Activated CD8-positive, alpha-beta memory T cell treated with anti-CD3 and anti-CD28 coated beads for 36 hours (primary cell): ENCODE measurements around the gene SLX4IP. TPM values are rescaled to one million over a fixed set of nuclear protein-coding genes. Genes with fewer than 3 reads are reported as not detected.
"Not testable (repeated sequence)": the region's sequence is repeated elsewhere in the genome, so short reads cannot be mapped to it uniquely, and the experiment has no call there.

Experiments
- CTCF ChIA-PET: fragments of 350-600 bp; sonication (Branson Sonifier 250); formaldehyde crosslinking; loops from one replicate; lab custom pipeline; 2021; ENCODE audit warnings: antibody characterized with exemption; lab: Charles Lee
- POLR2A ChIA-PET: fragments of 350-600 bp; sonication (Branson Sonifier 250); formaldehyde crosslinking; loops from one replicate; lab custom pipeline; 2021; ENCODE audit warnings: antibody characterized with exemption; lab: Charles Lee
- total RNA-seq, 2 experiments: library from RNA; stranded (reverse); gene quantifications; one replicate each; pipeline ENCODE4 v1.2.3, GENCODE V29; 2021

The SLX4IP gene
- total RNA-seq, 2 experiments from 2014 or later, result 6.1 to 7.0 TPM

DNA sequence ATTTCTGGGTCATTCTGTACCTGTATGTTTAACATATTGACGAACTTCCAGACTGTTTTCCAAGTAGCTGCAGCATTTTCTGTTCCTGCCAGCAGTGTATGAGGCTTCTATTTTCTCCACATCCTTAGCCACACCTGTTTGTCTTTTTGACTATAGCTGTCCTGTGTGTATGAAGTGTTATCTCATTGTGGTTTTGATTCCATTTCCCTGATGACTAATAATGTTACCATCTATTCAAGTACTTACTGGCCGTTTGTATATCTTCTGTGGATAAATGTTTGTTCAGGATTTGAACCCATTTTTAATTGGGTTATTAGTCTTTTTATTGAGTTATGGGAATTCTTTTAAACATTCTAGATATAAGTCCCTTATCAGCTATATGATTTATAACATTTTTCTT lies 143.5 kb downstream of the SLX4IP start:
- POLR2A ChIA-PET, result no interaction called here
- CTCF ChIA-PET, result no interaction called here

DNA sequence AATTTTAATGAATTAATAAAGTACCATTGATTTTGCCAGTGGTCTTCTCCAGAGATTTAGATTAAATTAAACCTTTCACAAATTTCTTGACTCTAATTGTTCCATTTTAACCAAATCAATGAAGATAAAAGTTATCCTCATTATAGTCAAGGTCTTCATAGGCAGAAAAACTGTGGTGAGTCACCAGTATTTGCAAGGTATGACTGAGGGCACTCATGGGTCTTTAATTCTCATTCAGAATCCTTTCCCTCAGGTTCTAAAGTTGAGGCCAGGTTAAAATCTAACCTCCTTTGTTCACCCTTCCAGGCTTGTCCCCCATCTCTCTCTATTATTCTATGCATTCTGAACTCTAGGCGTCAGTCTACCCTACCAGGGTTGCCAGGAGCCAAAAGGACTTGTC lies 144.8 kb downstream of the SLX4IP start:
- ChIA-PET CTCF (no interaction called here), POLR2A (no interaction called here)

GRCh38 chr20:10580700-10581099 lies 145.6 kb downstream of the SLX4IP start:
- CTCF ChIA-PET, result no interaction called here
- POLR2A ChIA-PET, result no interaction called here

GRCh38 chr20:10581823-10582222 lies 146.7 kb downstream of the SLX4IP start:
- ChIA-PET CTCF (no interaction called here), POLR2A (no interaction called here)

DNA sequence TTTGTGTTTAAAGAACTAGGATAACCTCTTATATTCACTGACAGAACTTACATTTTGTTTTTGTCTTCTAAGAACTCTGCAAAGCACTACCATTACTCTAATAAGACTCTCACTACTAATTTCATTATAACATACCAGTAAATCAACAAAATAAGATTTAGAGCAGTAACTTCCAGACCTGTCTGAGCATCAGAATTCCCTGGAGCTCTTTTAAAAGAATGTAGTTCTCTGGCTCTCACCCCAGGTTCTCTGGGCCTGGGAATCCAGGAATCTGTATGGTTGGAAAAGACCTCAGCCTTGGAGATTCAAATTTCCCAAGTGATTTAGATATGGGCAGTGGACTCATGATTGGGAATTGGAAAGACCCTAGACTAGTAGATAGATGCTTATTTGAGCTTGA lies 149.3 kb downstream of the SLX4IP start:
- ChIA-PET POLR2A (no interaction called here), CTCF (no interaction called here)

DNA sequence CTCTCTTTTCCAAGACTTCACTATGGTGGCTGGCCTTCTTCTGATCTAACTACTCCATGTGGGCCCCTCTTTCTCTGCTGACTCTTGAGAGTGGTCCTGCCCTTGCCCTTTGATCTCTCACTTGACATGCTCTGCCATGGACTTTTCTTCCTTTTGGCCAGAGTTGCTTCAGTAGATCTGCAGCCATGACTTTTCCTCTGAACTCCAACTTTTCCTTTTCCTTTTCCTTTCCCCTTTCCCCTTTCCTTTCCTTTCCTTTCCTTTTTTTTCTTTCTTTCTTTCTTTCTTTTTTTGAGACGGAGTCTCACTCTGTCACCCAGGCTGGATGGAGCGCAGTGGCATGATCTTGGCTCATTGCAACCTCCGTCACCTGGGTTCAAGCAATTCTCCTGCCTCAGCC lies 150.2 kb downstream of the SLX4IP start:
- CTCF ChIA-PET, result no interaction called here
- POLR2A ChIA-PET, result no interaction called here

DNA sequence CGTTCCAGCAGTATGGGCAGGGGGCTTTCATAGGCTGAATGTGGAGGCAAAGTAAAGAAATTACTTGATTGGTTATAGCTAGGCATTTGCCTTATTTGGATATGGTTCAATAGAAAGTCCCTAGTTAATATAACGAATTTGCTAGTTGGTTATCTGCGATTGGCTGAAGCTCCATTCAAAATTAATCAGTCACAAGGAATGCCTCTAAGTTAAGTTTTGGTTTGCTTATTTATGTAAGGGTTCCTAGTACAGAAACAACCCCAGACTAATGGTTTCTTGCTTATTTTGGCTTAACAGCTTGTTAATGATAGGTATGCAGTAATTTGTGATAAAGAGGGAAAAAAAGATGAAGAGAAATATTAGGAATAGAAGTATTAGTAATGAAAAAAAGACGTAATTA lies 151.2 kb downstream of the SLX4IP start:
- CTCF ChIA-PET, result no interaction called here
- POLR2A ChIA-PET, result no interaction called here

DNA sequence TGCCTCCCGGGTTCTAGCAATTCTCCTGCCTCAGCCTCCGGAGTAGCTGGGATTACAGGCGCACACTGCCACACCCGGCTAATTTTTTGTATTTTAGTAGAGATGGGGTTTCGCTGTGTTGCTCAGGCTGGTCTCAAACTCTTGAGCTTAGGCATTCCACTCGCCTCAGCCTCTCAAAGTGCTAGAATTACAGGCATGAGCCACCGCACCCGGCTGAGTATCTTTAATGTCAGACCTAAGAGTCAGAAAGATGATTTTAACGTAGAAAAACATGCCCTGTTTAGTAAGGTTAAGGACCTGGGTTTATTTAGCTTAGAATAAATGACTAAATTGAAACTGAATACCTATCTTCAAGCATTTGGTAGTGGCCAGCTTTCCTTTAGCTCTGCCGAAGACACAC lies 155.3 kb downstream of the SLX4IP start:
- CTCF ChIA-PET, POLR2A ChIA-PET: not testable (repeated sequence)

- ChIA-PET CTCF (no interaction called here), POLR2A (no interaction called here)
Measured at GRCh38 chr20:10590950-10591671, 156.0 kb downstream of the SLX4IP start.

GRCh38 chr20:10591946-10592521 lies 156.9 kb downstream of the SLX4IP start:
- POLR2A ChIA-PET, result no interaction called here
- CTCF ChIA-PET, result interaction anchor here (0.6 kb wide), 1 partner anchor 36 kb away, joined by 6 read pairs; no protein-coding TSS in a partner anchor

GRCh38 chr20:10594296-10594868 lies 159.3 kb downstream of the SLX4IP start:
- ChIA-PET CTCF (no interaction called here), POLR2A (no interaction called here)

- ChIA-PET POLR2A (no interaction called here), CTCF (no interaction called here)
Measured at GRCh38 chr20:10595266-10595665, 160.2 kb downstream of the SLX4IP start.

GRCh38 chr20:10595985-10596384 lies 160.9 kb downstream of the SLX4IP start:
- ChIA-PET CTCF (no interaction called here), POLR2A (no interaction called here)

- CTCF ChIA-PET, result no interaction called here
- POLR2A ChIA-PET, result no interaction called here
Measured at GRCh38 chr20:10596710-10597121, 161.6 kb downstream of the SLX4IP start.

DNA sequence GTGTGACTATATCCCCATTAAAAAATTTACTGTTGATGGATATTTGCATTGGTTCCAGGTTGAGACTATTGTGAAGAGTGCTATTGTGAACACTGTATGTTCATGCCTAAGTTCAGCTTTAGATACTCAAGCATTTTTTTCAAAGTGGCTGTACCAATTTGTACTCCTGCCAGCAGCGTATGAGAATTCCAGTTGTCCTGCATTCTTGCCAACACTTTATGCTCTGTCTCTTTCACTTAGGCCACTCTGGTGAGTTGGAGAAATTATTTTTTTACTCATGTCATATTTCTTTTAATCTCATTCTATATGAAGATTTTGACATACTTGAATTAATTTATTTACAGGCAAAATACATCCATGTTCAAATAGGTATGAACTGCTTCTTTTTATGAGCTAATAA lies 162.5 kb downstream of the SLX4IP start:
- CTCF ChIA-PET, result no interaction called here
- POLR2A ChIA-PET, result no interaction called here

DNA sequence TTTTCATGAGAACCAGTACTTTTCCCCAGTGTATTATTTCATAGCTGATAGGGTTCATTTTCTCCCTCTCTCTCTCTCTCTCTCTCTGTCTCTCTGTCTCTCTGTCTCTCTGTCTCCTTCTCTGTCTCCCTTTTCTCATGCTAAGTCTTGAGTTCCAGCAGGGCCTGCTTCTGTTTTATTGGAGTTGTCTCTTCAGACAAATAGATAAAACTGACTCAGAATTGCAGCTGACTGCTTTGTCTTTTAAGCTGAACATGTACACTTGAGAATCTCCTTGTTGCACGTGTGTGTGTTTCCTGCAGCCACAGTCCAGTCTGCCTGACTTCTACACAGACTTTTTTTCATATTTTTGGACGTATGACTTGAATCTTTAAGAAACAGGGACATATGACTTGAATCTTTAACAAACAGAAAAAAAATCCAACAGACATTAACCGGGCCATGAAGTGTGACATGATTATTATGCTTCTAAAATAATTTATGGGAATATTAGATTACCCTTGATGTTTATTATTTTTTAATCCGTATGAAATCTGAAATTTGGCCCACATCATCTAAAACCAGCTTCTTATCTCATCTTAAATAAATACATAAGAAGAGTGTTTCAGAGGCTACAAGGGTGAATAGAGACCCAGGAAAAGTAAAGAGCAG lies 167.2 kb downstream of the SLX4IP start:
- CTCF ChIA-PET, result no interaction called here

GRCh38 chr20:10603378-10603777 lies 168.3 kb downstream of the SLX4IP start:
- CTCF ChIA-PET, result no interaction called here
- POLR2A ChIA-PET, result no interaction called here

More for the DNA sequence above, 167.2 kb downstream of the SLX4IP start:
- POLR2A ChIA-PET, result no interaction called here

GRCh38 chr20:10603971-10604864 lies 169.1 kb downstream of the SLX4IP start:
- CTCF ChIA-PET, result no interaction called here

GRCh38 chr20:10604865-10605440 lies 169.8 kb downstream of the SLX4IP start:
- POLR2A ChIA-PET, result no interaction called here
- CTCF ChIA-PET, result no interaction called here

More at GRCh38 chr20:10603971-10604864, 169.1 kb downstream of the SLX4IP start:
- POLR2A ChIA-PET, result no interaction called here
